HEK293 (cell line): ENCODE data around the gene CHID1.
A peak's percentile ranks its signal among the peaks of the same experiment; 100 is the strongest.

ENCODE experiments used
- CTCF ChIA-PET: fragments of 350-600 bp; formaldehyde crosslinking; extraction: SDS; loops from one replicate; lab custom pipeline; 2021; ENCODE audit warnings: antibody characterized with exemption; lab: Yijun Ruan, JAX
- POLR2A ChIA-PET: fragments of 300-600 bp; formaldehyde crosslinking; extraction: SDS; loops from one replicate; lab custom pipeline; 2020; ENCODE audit warnings: antibody characterized with exemption, inconsistent platforms; lab: Yijun Ruan, JAX
- H3K27ac ChIP-seq: fragments of 200-500 bp; sonication (Bioruptor generic); 2 replicates; pipeline ENCODE4 v1.5.1; 2014; ENCODE audit warnings: low read depth, low read length, control low read depth, inconsistent platforms; ENCODE audit errors: extremely low read depth
- H3K36me3 ChIP-seq, 2 experiments: fragments of 200-500 bp in 1 of 2; sonication (Bioruptor generic) in 1 of 2; 1 replicate in 1 of 2; 2 replicates in 1 of 2; pipeline ENCODE4 v1.5.1; 2014 to 2017; ENCODE audit warnings: inconsistent platforms in 2 of 2, low read length in 2 of 2; ENCODE audit not compliant: control insufficient read depth in 2 of 2, insufficient read depth in 1 of 2
- H3K4me1 ChIP-seq: fragments of 200-500 bp; sonication (Bioruptor generic); 2 replicates; pipeline ENCODE4 v1.5.1; 2014; ENCODE audit warnings: mild to moderate bottlenecking, low read length, inconsistent platforms; ENCODE audit not compliant: control insufficient read depth, insufficient read depth
- H3K4me3 ChIP-seq: 2 replicates; pipeline ENCODE4 v1.5.1; 2011; ENCODE audit warnings: low read depth, mild to moderate bottlenecking, control low read depth, low read length, moderate library complexity
- H3K9me3 ChIP-seq: fragments of 200-500 bp; sonication (Bioruptor generic); 2 replicates; pipeline ENCODE4 v1.5.1; 2014; ENCODE audit warnings: low read depth, low read length, inconsistent platforms; ENCODE audit not compliant: control insufficient read depth, insufficient read depth
- EGR2 ChIP-seq: fragments of 450-650 bp; formaldehyde crosslinking; IDR thresholded peaks from 2 replicates; pipeline ENCODE4 v1.5.1; 2016; ENCODE audit warnings: low read depth, missing biosample characterization, missing genetic modification characterization
- HOXD13 ChIP-seq: sonication (generic); formaldehyde crosslinking; IDR thresholded peaks from 2 replicates; pipeline ENCODE4 v1.8.0; 2022; ENCODE audit warnings: missing genetic modification reagents, borderline replicate concordance
- MYNN ChIP-seq: fragments of 450-650 bp; formaldehyde crosslinking; IDR thresholded peaks from 2 replicates; pipeline ENCODE4 v1.5.1; 2016; ENCODE audit warnings: missing biosample characterization, missing genetic modification characterization, borderline replicate concordance
- PATZ1 ChIP-seq: fragments of 450-650 bp; formaldehyde crosslinking; IDR thresholded peaks from 2 replicates; pipeline ENCODE4 v1.5.1; 2016; ENCODE audit warnings: missing biosample characterization, missing genetic modification characterization
- SP7 ChIP-seq: fragments of 450-650 bp; formaldehyde crosslinking; IDR thresholded peaks from 2 replicates; pipeline ENCODE4 v1.5.1; 2016; ENCODE audit warnings: missing biosample characterization, missing genetic modification characterization
- WT1 ChIP-seq: fragments of 450-650 bp; formaldehyde crosslinking; IDR thresholded peaks from 2 replicates; pipeline ENCODE4 v1.5.1; 2016; ENCODE audit warnings: missing biosample characterization, missing genetic modification characterization
- ZBTB1 ChIP-seq: fragments of 450-650 bp; formaldehyde crosslinking; IDR thresholded peaks from 2 replicates; pipeline ENCODE4 v1.5.1; 2016; ENCODE audit warnings: missing biosample characterization, missing genetic modification characterization
- ZBTB44 ChIP-seq: fragments of 450-650 bp; IDR thresholded peaks from 2 replicates; pipeline ENCODE4 v1.5.1; 2018; ENCODE audit warnings: missing biosample characterization, mild to moderate bottlenecking, missing genetic modification characterization
- ZBTB6 ChIP-seq: fragments of 450-650 bp; formaldehyde crosslinking; IDR thresholded peaks from 2 replicates; pipeline ENCODE4 v1.5.1; 2017; ENCODE audit warnings: missing biosample characterization, missing genetic modification characterization
- ZEB2 ChIP-seq: fragments of 450-650 bp; formaldehyde crosslinking; IDR thresholded peaks from 2 replicates; pipeline ENCODE4 v1.5.1; 2016; ENCODE audit warnings: missing biosample characterization, missing genetic modification characterization
- ZNF211 ChIP-seq: fragments of 450-650 bp; formaldehyde crosslinking; IDR thresholded peaks from 2 replicates; pipeline ENCODE4 v1.5.1; 2016; ENCODE audit warnings: low read depth, missing biosample characterization, missing genetic modification characterization
- ZNF354C ChIP-seq: fragments of 450-650 bp; formaldehyde crosslinking; IDR thresholded peaks from 2 replicates; pipeline ENCODE4 v1.5.1; 2016; ENCODE audit warnings: missing biosample characterization, missing genetic modification characterization, low read depth, borderline replicate concordance
- ZNF398 ChIP-seq: fragments of 450-650 bp; formaldehyde crosslinking; IDR thresholded peaks from 2 replicates; pipeline ENCODE4 v1.5.1; 2017; ENCODE audit warnings: missing biosample characterization, missing genetic modification characterization
- ZNF48 ChIP-seq: fragments of 450-650 bp; formaldehyde crosslinking; IDR thresholded peaks from 2 replicates; pipeline ENCODE4 v1.5.1; 2016; ENCODE audit warnings: missing biosample characterization, missing genetic modification characterization
- ZNF560 ChIP-seq: fragments of 450-650 bp; formaldehyde crosslinking; IDR thresholded peaks from 2 replicates; pipeline ENCODE4 v1.5.1; 2017; ENCODE audit warnings: missing biosample characterization, missing genetic modification characterization, borderline replicate concordance
- ZNF585B ChIP-seq: fragments of 450-650 bp; formaldehyde crosslinking; IDR thresholded peaks from 2 replicates; pipeline ENCODE4 v1.5.1; 2016; ENCODE audit warnings: missing biosample characterization, missing genetic modification characterization
- ZNF629 ChIP-seq: fragments of 450-650 bp; formaldehyde crosslinking; IDR thresholded peaks from 2 replicates; pipeline ENCODE4 v1.5.1; 2017; ENCODE audit warnings: missing biosample characterization, missing genetic modification characterization
- ZSCAN23 ChIP-seq: fragments of 450-650 bp; formaldehyde crosslinking; IDR thresholded peaks from 2 replicates; pipeline ENCODE4 v1.5.1; 2016; ENCODE audit warnings: missing biosample characterization, missing genetic modification characterization
- TF ChIP-seq, protein P1 (sequence below): fragments of 450-650 bp; formaldehyde crosslinking; conservative IDR thresholded peaks from 2 replicates; pipeline ENCODE4 v1.5.1; 2016; ENCODE audit warnings: low read depth, missing biosample characterization, missing genetic modification characterization
- TF ChIP-seq, protein P2 (sequence below): fragments of 450-650 bp; formaldehyde crosslinking; IDR thresholded peaks from 2 replicates; pipeline ENCODE4 v1.5.1; 2016; ENCODE audit warnings: missing biosample characterization, missing genetic modification characterization

The CHID1 gene

DNA sequence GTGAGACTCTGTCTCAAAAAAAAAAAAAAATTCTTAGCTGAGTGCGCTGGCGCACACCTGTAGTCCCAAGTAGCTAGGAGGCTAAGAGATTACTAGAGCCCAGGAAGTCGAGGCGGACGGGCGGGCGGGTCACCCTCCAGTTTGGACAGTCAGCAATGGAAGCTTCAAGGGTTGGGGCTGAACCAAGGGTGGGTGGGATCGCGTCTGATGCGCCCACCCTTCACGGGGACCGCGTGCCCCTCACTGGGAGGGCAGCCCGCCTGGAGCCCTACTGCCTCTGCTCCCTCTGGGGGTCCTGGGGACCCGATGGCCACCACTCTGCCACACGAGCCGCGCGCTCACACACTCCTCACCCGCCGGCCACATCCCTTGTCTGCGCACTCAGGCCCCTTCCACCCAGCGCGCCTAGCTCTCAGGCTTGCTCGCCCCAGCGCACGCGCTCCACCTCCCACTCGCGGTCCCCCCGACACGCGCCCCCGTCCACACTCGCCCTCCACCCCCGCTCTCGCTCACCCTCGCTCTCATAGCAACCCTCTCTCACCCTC is 494 bp downstream of the CHID1 start (continued):
- TF ChIP-seq EGR2 (tag by site-specific recombination) (peak; percentile 99), ZEB2 (tag by site-specific recombination) (0 out of 2 replicates have a peak, but pooled peaks have one; percentile 28), ZBTB1 (tag by site-specific recombination) (no peak), ZBTB44 (no peak), ZNF398 (tag by site-specific recombination) (peak; percentile 63; the same call in 1 of the 2 replicates), HOXD13 (CRISPR knock-in tag) (no peak), ZNF211 (tag by site-specific recombination) (no peak), ZNF585B (tag by site-specific recombination) (no peak)

DNA sequence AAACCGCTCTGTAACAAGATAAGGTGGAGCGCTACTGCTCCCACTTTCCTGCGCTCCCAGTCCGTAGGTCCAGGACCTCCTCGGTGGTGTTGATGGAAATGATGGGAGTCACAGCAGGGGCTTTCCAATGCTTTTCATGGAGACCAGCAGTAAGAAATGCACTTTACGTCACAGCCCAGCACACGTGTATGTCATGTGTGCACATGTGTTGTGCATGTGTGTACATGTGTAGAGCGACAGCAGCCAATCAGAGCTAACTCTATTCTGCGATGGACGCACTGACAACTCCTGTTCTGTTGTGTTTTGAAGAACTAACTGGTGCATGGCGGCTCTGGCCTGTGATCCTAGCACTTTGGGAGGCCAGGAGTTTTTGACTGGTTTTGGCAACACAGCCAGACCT is 1.2 kb downstream of the CHID1 start:
- Histone ChIP-seq H3K36me3 (peaks cover 0 to 35% of the 10 kb centered on the region in 2 experiments; a peak in 2 of 3 replicates), H3K27ac (no peak overlapping the region), H3K9me3 (no peaks in the 10 kb centered on the region), H3K4me3 (no peak overlapping the region), H3K4me1 (no peaks in the 10 kb centered on the region)
- ChIA-PET CTCF (no interaction called here), POLR2A (interaction anchor here (0.6 to 1.9 kb wide), 4 partner anchors 16 to 493 kb away, joined by 3 to 6 read pairs (median 4); partner anchors contain the start of gene AP2A2)
- TF ChIP-seq ZNF629 (tag by site-specific recombination) (no peak), ZSCAN23 (no peak), ZNF48 (no peak), WT1 (no peak), ZNF560 (no peak), PATZ1 (tag by site-specific recombination) (no peak), MYNN (tag by site-specific recombination) (no peak), ZNF211 (tag by site-specific recombination) (no peak), SP7 (tag by site-specific recombination) (no peak), ZNF354C (tag by site-specific recombination) (no peak), ZBTB6 (no peak)
- TF ChIP-seq, protein P1, sequence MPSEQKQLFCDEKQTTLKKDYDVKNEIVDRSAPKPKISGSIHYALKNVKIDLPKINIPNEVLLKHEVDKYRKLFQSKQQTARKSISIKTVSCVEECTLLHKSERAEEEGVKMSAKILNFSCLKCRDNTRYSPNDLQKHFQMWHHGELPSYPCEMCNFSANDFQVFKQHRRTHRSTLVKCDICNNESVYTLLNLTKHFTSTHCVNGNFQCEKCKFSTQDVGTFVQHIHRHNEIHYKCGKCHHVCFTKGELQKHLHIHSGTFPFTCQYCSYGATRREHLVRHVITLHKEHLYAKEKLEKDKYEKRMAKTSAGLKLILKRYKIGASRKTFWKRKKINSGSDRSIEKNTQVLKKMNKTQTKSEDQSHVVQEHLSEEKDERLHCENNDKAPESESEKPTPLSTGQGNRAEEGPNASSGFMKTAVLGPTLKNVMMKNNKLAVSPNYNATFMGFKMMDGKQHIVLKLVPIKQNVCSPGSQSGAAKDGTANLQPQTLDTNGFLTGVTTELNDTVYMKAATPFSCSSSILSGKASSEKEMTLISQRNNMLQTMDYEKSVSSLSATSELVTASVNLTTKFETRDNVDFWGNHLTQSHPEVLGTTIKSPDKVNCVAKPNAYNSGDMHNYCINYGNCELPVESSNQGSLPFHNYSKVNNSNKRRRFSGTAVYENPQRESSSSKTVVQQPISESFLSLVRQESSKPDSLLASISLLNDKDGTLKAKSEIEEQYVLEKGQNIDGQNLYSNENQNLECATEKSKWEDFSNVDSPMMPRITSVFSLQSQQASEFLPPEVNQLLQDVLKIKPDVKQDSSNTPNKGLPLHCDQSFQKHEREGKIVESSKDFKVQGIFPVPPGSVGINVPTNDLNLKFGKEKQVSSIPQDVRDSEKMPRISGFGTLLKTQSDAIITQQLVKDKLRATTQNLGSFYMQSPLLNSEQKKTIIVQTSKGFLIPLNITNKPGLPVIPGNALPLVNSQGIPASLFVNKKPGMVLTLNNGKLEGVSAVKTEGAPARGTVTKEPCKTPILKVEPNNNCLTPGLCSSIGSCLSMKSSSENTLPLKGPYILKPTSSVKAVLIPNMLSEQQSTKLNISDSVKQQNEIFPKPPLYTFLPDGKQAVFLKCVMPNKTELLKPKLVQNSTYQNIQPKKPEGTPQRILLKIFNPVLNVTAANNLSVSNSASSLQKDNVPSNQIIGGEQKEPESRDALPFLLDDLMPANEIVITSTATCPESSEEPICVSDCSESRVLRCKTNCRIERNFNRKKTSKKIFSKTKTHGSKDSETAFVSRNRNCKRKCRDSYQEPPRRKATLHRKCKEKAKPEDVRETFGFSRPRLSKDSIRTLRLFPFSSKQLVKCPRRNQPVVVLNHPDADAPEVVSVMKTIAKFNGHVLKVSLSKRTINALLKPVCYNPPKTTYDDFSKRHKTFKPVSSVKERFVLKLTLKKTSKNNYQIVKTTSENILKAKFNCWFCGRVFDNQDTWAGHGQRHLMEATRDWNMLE (tag by site-specific recombination): no peak
- TF ChIP-seq, protein P2, sequence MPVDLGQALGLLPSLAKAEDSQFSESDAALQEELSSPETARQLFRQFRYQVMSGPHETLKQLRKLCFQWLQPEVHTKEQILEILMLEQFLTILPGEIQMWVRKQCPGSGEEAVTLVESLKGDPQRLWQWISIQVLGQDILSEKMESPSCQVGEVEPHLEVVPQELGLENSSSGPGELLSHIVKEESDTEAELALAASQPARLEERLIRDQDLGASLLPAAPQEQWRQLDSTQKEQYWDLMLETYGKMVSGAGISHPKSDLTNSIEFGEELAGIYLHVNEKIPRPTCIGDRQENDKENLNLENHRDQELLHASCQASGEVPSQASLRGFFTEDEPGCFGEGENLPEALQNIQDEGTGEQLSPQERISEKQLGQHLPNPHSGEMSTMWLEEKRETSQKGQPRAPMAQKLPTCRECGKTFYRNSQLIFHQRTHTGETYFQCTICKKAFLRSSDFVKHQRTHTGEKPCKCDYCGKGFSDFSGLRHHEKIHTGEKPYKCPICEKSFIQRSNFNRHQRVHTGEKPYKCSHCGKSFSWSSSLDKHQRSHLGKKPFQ (tag by site-specific recombination): no peak
